TTC549 (cell line): Measurements from ENCODE around the gene PRR36.
A peak's percentile ranks its signal among the peaks of the same experiment; 100 is the strongest.

ENCODE experiments used
- FAIRE-seq: peaks from 2 replicates; lab custom pipeline; 2012; peaks lifted over from hg19 to GRCh38; lab: Jason Lieb, UNC

PRR36 gene

GRCh38 chr19:7912697-7913564 lies 38.7 kb upstream of the PRR36 start:
- no peak for FAIRE-seq

- no peak for FAIRE-seq
Measured at GRCh38 chr19:7912144-7912696, 38.0 kb upstream of the PRR36 start.

GRCh38 chr19:7911508-7912143 lies 37.4 kb upstream of the PRR36 start:
- no peak for FAIRE-seq

- FAIRE-seq, result no peak
Measured at GRCh38 chr19:7910321-7911161, 36.4 kb upstream of the PRR36 start.

GRCh38 chr19:7909471-7910067 lies 35.4 kb upstream of the PRR36 start:
- FAIRE-seq, result no peak

GRCh38 chr19:7908742-7909461 lies 34.7 kb upstream of the PRR36 start:
- no peak for FAIRE-seq

GRCh38 chr19:7908078-7908699 lies 34.0 kb upstream of the PRR36 start:
- no peak for FAIRE-seq

GRCh38 chr19:7907544-7907943 lies 33.4 kb upstream of the PRR36 start:
- no peak for FAIRE-seq

GRCh38 chr19:7907122-7907521 lies 32.9 kb upstream of the PRR36 start:
- no peak for FAIRE-seq

GRCh38 chr19:7905859-7906258 lies 31.7 kb upstream of the PRR36 start:
- no peak for FAIRE-seq

- FAIRE-seq, result no peak
Measured at GRCh38 chr19:7905268-7905667, 31.1 kb upstream of the PRR36 start.

- FAIRE-seq, result no peak
Measured at GRCh38 chr19:7904074-7905020, 30.2 kb upstream of the PRR36 start.

GRCh38 chr19:7903244-7904073 lies 29.3 kb upstream of the PRR36 start, which contains the start of gene MAP2K7:
Gene MAP2K7, plus strand, starts transcription at chr19:7903877. Its CDS starts 68 bp downstream, at chr19:7903945.
- FAIRE-seq, result peak; percentile 94

- no peak for FAIRE-seq
Measured at GRCh38 chr19:7902796-7903243, 28.6 kb upstream of the PRR36 start.

GRCh38 chr19:7901337-7901736 lies 27.1 kb upstream of the PRR36 start:
- no peak for FAIRE-seq

GRCh38 chr19:7900931-7901330 lies 26.7 kb upstream of the PRR36 start:
- no peak for FAIRE-seq

- no peak for FAIRE-seq
Measured at GRCh38 chr19:7900401-7900870, 26.2 kb upstream of the PRR36 start.

GRCh38 chr19:7899751-7900378 lies 25.7 kb upstream of the PRR36 start:
- FAIRE-seq, result no peak
